AG04450 (cell line): ENCODE measurements around the gene POP7. TPM values are rescaled to one million over a fixed set of nuclear protein-coding genes. Genes with fewer than 3 reads are reported as not detected.

Experiments
- CTCF ChIA-PET: fragments of 300-600, 350-600 bp; formaldehyde crosslinking; extraction: SDS; loops from one replicate; lab custom pipeline; 2022; ENCODE audit warnings: antibody characterized with exemption, inconsistent platforms; lab: Charles Lee
- POLR2A ChIA-PET: fragments of 350-600 bp; formaldehyde crosslinking; extraction: SDS; loops from one replicate; lab custom pipeline; 2021; ENCODE audit warnings: antibody characterized with exemption, inconsistent platforms; lab: Yijun Ruan, JAX
- DNase-seq: peaks from one replicate; pipeline ENCODE4 v3.0.0-alpha.2; 2011; ENCODE audit warnings: low read depth, low spot score
- H3K27ac ChIP-seq: one replicate; pipeline ENCODE4 v1.5.1; 2012; ENCODE audit warnings: low read depth, low read length, control low read depth
- H3K27me3 ChIP-seq: one replicate; pipeline ENCODE4 v1.6.0; 2012; ENCODE audit warnings: low read length; ENCODE audit not compliant: control insufficient read depth, insufficient read depth
- H3K4me3 ChIP-seq: 2 replicates; pipeline ENCODE4 v1.5.1; 2011; ENCODE audit warnings: mild to moderate bottlenecking, low read depth, low read length, control low read depth
- H3K9me3 ChIP-seq: 2 replicates; pipeline ENCODE4 v1.5.1; 2012; ENCODE audit warnings: low read length; ENCODE audit not compliant: control insufficient read depth, insufficient read depth
- polyA plus RNA-seq: library from polyadenylated mRNA; depleted of rRNA; stranded (reverse); fragments of >200 nt; gene quantifications from 2 replicates; pipeline ENCODE4 v1.2.3, GENCODE V29; 2011
- TF ChIP-seq, protein P1 (sequence below): IDR thresholded peaks from 2 replicates; pipeline ENCODE4 v1.5.1; 2011; ENCODE audit warnings: low read depth, low read length, control low read depth, inconsistent platforms

The POP7 gene
- polyA plus RNA-seq, 1 experiment = 17.7 TPM

DNA sequence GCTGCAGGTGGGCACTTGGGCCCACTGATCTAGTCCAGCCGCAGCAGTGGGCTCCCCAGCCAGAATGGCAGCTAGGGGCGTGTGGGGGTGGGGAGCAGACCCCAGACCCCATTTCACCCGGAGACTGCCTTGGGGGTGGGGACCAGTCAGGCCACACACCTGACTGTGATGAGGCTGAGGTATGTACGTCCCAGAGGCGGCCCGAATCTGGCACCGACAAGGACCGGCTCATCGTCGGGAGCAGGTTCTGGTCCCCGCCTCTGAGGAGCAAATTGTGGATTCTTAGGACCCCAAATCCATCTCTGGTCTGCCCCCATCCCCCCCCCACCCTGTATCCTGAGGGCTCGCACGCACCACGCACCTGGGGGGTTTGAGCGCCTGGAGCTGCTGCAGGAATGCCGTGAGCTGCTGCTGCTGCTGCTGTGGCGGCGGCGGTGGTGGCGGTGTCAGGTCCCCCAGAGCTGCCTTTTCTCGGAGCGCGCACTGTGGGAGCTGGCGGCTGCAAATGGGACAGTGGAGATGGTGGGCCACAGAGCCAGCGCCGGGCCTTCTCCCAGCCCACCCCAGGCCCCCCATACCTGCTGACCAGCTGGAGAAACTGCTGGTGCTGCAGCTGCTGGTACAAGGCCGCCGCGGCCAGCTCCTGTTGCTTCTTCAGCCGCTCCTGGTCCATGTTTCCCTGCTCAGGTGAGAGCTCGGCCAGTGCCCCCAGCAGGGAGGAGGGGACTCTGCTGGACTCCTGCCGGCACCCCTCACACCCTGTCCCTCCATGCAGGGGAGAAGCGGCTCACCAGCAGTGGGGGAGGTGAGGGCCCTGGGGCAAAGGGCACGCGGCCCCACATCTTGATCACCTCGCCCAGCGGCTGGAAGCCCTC, 22.0 kb upstream of the POP7 start:
- Histone ChIP-seq H3K9me3 (no peaks in the 10 kb centered on the region; the same call in 1 of the 2 replicates), H3K27ac (no peak overlapping the region), H3K27me3 (no peaks in the 10 kb centered on the region), H3K4me3 (no peak overlapping the region)
- TF ChIP-seq, protein P1, sequence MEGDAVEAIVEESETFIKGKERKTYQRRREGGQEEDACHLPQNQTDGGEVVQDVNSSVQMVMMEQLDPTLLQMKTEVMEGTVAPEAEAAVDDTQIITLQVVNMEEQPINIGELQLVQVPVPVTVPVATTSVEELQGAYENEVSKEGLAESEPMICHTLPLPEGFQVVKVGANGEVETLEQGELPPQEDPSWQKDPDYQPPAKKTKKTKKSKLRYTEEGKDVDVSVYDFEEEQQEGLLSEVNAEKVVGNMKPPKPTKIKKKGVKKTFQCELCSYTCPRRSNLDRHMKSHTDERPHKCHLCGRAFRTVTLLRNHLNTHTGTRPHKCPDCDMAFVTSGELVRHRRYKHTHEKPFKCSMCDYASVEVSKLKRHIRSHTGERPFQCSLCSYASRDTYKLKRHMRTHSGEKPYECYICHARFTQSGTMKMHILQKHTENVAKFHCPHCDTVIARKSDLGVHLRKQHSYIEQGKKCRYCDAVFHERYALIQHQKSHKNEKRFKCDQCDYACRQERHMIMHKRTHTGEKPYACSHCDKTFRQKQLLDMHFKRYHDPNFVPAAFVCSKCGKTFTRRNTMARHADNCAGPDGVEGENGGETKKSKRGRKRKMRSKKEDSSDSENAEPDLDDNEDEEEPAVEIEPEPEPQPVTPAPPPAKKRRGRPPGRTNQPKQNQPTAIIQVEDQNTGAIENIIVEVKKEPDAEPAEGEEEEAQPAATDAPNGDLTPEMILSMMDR = no peak
- DNase-seq = no peak
- POLR2A ChIA-PET = interaction anchor here (0.6 to 1.4 kb wide), 2 partner anchors 98 to 315 kb away, joined by 3 read pairs; partner anchors contain the start of genes FBXO24 and LRCH4
- CTCF ChIA-PET = interaction anchor here (4.0 kb wide), 1 partner anchor 8 kb away, joined by 32 read pairs; no protein-coding TSS in a partner anchor

DNA sequence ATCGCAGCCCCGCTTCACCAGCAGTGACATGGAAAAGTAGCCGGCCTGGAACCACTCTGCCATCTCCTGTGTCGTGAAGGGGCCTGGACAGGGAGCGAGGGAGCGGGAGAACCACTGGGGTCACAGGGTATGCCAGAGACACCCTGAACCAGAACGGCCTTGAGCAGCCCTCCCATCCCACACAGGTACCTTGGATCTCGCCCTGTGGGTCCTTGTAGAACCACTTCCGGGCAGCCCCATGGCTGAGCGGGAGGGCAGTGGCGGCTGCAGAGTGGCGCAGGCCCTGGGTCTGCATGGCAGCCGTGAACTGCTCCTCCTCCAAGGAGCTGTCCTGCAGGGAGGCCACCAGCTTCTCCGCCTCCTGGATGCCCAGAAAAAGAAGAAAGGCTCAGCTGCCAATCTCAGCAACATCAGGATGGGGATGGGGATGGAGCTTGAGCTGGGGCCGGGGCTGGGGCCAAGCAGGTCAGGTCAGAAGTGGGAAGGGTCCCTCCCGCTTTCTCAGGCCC, 21.3 kb upstream of the POP7 start:
- Histone ChIP-seq H3K9me3 (no peaks in the 10 kb centered on the region; the same call in 1 of the 2 replicates), H3K4me3 (no peak overlapping the region), H3K27me3 (no peaks in the 10 kb centered on the region), H3K27ac (no peak overlapping the region)
- CTCF ChIA-PET = interaction anchor here (1.0 kb wide), 1 partner anchor 142 kb away, joined by 3 read pairs; the partner anchor contains the start of gene EPHB4
- no peak for DNase-seq
- POLR2A ChIA-PET = interaction anchor here (0.6 kb wide), 1 partner anchor 315 kb away, joined by 3 read pairs; no protein-coding TSS in a partner anchor
- TF ChIP-seq, protein P1 = no peak

DNA sequence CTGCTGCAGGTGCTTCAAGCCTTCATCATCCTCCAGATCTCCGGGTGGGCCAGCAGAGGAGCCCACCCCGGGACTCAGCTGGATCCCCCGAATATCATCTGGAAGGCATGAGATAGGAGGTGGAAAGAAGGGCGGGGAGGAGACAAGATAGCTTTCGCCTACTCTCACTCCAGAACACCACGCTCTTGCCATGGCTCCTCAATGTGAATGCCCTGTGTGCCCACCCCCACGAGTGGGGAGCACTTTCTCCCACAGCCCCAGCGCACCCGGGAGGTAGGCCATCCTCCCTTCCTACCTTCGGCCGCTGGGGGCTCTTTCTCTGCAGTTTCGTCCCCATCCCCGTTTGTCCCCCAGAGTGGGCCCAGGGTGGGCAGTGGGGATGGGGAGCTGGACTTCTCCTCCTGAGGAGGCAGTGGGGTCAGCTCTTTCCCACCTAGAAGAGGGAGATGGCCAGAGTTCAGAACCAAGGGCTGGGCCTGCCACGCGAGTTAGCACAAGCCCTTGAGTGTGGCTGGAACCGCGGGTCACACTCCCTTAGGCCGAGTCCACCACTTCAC, 20.8 kb upstream of the POP7 start:
- POLR2A ChIA-PET = no interaction called here
- CTCF ChIA-PET = interaction anchor here (1.0 kb wide), 1 partner anchor 142 kb away, joined by 3 read pairs; the partner anchor contains the start of gene EPHB4
- no peak for DNase-seq

DNA sequence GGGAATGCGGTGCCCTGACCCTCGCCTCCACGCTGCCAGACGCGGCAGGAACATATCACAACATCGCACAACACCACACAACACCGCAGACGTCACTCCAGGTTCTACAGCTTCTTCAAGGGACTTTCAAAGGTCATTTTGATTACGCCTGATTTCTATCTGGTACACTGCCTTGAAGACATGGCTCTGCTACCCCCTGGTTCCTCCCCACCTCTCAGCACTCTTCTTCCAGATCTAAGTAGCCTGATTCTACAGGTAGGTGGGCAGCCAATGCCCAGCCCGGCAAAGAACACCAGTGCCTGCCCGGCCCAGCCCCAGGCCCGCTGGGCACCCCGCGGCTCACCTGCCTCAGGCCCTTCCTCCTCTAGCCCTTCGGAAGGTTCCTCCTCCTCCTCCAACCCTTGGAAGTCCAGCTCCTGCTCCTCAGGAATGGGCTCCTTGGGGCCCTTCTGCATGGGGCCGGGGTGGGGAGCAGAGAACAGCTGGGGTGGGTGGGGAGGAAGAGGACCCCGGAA, 20.2 kb upstream of the POP7 start:
- TF ChIP-seq, protein P1 = no peak
- POLR2A ChIA-PET = no interaction called here
- CTCF ChIA-PET = interaction anchor here (0.6 to 1.0 kb wide), 2 partner anchors 126 to 141 kb away, joined by 3 read pairs; partner anchors contain the start of gene EPHB4
- Histone ChIP-seq H3K27ac (no peak overlapping the region), H3K27me3 (no peaks in the 10 kb centered on the region), H3K9me3 (no peaks in the 10 kb centered on the region; the same call in 1 of the 2 replicates), H3K4me3 (no peak overlapping the region)
- DNase-seq = no peak

More for the DNA sequence above, 20.8 kb upstream of the POP7 start:
- H3K9me3 ChIP-seq = no peaks in the 10 kb centered on the region; the same call in 1 of the 2 replicates
- H3K4me3 ChIP-seq = no peak overlapping the region
- H3K27me3 ChIP-seq = no peaks in the 10 kb centered on the region
- TF ChIP-seq, protein P1 = no peak
- H3K27ac ChIP-seq = no peak overlapping the region
